Activated CD4-positive, CD25-positive, alpha-beta regulatory T cell (primary cell): ENCODE measurements around the gene TYRO3.
"Not testable (repeated sequence)": the region's sequence is repeated elsewhere in the genome, so short reads cannot be mapped to it uniquely, and the experiment has no call there.

Experiments used
- DNase-seq, 4 experiments: peaks; one replicate each; lab custom pipeline; 2025; lab: John Stamatoyannopoulos, UW

TYRO3 gene

GRCh38 chr15:41554343-41554742, 4.7 kb upstream of the TYRO3 start:
- no peak for DNase-seq

- no peak for DNase-seq
Observed at GRCh38 chr15:41554915-41555314, 4.1 kb upstream of the TYRO3 start.

- DNase-seq, result no peak
Observed at GRCh38 chr15:41556677-41557076, 2.3 kb upstream of the TYRO3 start.

GRCh38 chr15:41557673-41558399, 1.2 kb upstream of the TYRO3 start:
- DNase-seq, result peak; percentile 20 to 62 (median 47)

- DNase-seq, result no peak
Observed at GRCh38 chr15:41559239-41559782, 299 bp downstream of the TYRO3 start.

GRCh38 chr15:41560572-41560874, 1.5 kb downstream of the TYRO3 start:
- DNase-seq, result no peak

- no peak for DNase-seq
Observed at GRCh38 chr15:41561104-41561776, 2.2 kb downstream of the TYRO3 start.

GRCh38 chr15:41561777-41562145, 2.7 kb downstream of the TYRO3 start:
- DNase-seq, result no peak

GRCh38 chr15:41562244-41562643, 3.2 kb downstream of the TYRO3 start:
- DNase-seq, result no peak

GRCh38 chr15:41562784-41563198, 3.8 kb downstream of the TYRO3 start:
- DNase-seq, result no peak

- no peak for DNase-seq
Observed at GRCh38 chr15:41564286-41564959, 5.4 kb downstream of the TYRO3 start.

GRCh38 chr15:41564960-41565502, 6.0 kb downstream of the TYRO3 start:
- no peak for DNase-seq

- no peak for DNase-seq
Observed at GRCh38 chr15:41565702-41566101, 6.7 kb downstream of the TYRO3 start.

- no peak for DNase-seq
Observed at GRCh38 chr15:41566121-41566885, 7.3 kb downstream of the TYRO3 start.

- DNase-seq, result no peak
Observed at GRCh38 chr15:41567261-41567660, 8.2 kb downstream of the TYRO3 start.

- no peak for DNase-seq
Observed at GRCh38 chr15:41567862-41568261, 8.8 kb downstream of the TYRO3 start.

GRCh38 chr15:41568350-41569017, 9.5 kb downstream of the TYRO3 start:
- no peak for DNase-seq

- not testable (repeated sequence) for DNase-seq
Observed at GRCh38 chr15:41569232-41569631, 10.2 kb downstream of the TYRO3 start.

GRCh38 chr15:41570764-41571163, 11.8 kb downstream of the TYRO3 start:
- no peak for DNase-seq

GRCh38 chr15:41571948-41572347, 12.9 kb downstream of the TYRO3 start:
- no peak for DNase-seq

- no peak for DNase-seq
Observed at GRCh38 chr15:41572866-41573265, 13.9 kb downstream of the TYRO3 start.
